Thoracic aorta (tissue), 2 donors: ENCODE measurements around the gene PLCB1. TPM values are rescaled to one million over a fixed set of nuclear protein-coding genes. Genes with fewer than 3 reads are reported as not detected.

Source experiments
- ATAC-seq: fragments of 150-250 bp; one replicate; pipeline ENCODE4 v1.8.0; 2017; ENCODE audit warnings: low read depth; ENCODE audit not compliant: insufficient number of reproducible peaks, low FRiP score
- DNase-seq: peaks from one replicate; pipeline ENCODE4 v3.0.0-alpha.2; 2020; ENCODE audit warnings: low spot score
- H3K27ac ChIP-seq, 2 donors: fragments of 200-600 bp; sonication (generic); 1 replicate in 1 of 2; 2 replicates in 1 of 2; pipeline ENCODE4 v1.5.1; 2016; ENCODE audit warnings: mild to moderate bottlenecking in 2 of 2, moderate library complexity in 2 of 2
- H3K27me3 ChIP-seq: fragments of 200-600 bp; sonication (generic); replicated peaks from 2 replicates; pipeline ENCODE4 v1.6.0; 2016; ENCODE audit warnings: mild to moderate bottlenecking; ENCODE audit not compliant: insufficient read depth
- H3K36me3 ChIP-seq: fragments of 200-600 bp; sonication (generic); one replicate; pipeline ENCODE4 v1.5.1; 2016
- H3K4me1 ChIP-seq, 2 donors: fragments of 200-600 bp; sonication (generic); 1 replicate in 1 of 2; 2 replicates in 1 of 2; pipeline versions ENCODE4 v1.5.1 to v1.6.0; 2016; ENCODE audit warnings: low read depth in 2 of 2, mild to moderate bottlenecking in 1 of 2; ENCODE audit not compliant: control insufficient read depth in 1 of 2
- H3K4me3 ChIP-seq: fragments of 200-600 bp; sonication (generic); 2 replicates; pipeline ENCODE4 v1.5.1; 2016; ENCODE audit warnings: mild to moderate bottlenecking
- H3K9me3 ChIP-seq: fragments of 200-600 bp; sonication (generic); 2 replicates; pipeline ENCODE4 v1.5.1; 2016
- total RNA-seq, 2 donors: library from RNA; depleted of rRNA; stranded (reverse); fragments of >200 nt; gene quantifications; one replicate each; pipeline versions ENCODE4 v1.1.0 to v1.2.3, GENCODE V29; 2016
- TF ChIP-seq, protein P1 (sequence below): fragments of 200-600 bp; sonication (generic); IDR thresholded peaks from one replicate; pipeline ENCODE4 v1.5.1; 2019; ENCODE audit warnings: antibody characterized with exemption

PLCB1 gene
- total RNA-seq, 2 donors from 2014 or later, result 10.8 to 16.3 TPM

DNA sequence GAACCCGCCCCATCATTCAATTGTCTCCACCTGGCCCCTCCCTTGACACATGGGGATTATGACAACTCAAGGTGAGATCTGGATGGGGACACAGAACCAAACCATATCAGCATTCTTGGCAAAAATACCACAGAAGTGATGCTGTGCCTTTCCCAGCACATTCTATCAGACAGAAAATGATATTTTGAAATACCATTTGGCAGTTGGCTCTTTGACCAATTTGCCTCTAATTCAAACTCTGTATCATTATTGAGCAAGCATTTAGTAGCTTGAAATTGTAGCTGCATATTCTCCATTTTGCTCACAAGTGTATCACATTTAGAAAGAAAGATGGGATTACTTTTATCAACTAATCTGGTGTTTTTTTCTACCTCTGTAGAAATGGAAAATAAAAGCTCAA lies 64.0 kb downstream of the PLCB1 start:
- H3K4me1 ChIP-seq, result no peaks in the 10 kb centered on the region
- H3K36me3 ChIP-seq, result no peaks in the 10 kb centered on the region
- no peak overlapping the region for H3K4me3 ChIP-seq
- no peak overlapping the region for H3K27ac ChIP-seq
- H3K27me3 ChIP-seq, result no peaks in the 10 kb centered on the region
- no peaks in the 10 kb centered on the region for H3K9me3 ChIP-seq
- TF ChIP-seq, protein P1, sequence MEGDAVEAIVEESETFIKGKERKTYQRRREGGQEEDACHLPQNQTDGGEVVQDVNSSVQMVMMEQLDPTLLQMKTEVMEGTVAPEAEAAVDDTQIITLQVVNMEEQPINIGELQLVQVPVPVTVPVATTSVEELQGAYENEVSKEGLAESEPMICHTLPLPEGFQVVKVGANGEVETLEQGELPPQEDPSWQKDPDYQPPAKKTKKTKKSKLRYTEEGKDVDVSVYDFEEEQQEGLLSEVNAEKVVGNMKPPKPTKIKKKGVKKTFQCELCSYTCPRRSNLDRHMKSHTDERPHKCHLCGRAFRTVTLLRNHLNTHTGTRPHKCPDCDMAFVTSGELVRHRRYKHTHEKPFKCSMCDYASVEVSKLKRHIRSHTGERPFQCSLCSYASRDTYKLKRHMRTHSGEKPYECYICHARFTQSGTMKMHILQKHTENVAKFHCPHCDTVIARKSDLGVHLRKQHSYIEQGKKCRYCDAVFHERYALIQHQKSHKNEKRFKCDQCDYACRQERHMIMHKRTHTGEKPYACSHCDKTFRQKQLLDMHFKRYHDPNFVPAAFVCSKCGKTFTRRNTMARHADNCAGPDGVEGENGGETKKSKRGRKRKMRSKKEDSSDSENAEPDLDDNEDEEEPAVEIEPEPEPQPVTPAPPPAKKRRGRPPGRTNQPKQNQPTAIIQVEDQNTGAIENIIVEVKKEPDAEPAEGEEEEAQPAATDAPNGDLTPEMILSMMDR, result no peak
- DNase-seq (no peak), ATAC-seq (no peak)

DNA sequence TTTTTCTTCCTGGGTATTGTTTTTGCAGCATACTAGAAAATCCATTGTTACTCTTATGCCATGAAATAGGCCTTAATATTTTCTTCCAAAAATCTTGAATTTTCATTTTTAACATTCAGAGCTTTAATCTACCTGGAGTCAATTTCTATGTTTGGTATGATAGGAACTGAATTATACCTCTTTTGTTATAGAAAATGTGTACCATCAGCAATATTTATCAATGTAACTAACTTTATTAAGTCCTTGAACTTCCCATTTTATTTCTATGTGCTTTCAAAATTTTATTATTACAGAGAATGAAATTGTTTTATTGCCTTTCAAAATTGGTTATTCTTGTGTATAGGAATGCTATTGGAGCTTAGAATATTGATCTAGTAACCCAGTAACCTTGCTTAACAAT lies 68.2 kb downstream of the PLCB1 start:
- no peak for DNase-seq
- no peaks in the 10 kb centered on the region for H3K36me3 ChIP-seq
- TF ChIP-seq, protein P1, result no peak
- no peaks in the 10 kb centered on the region for H3K9me3 ChIP-seq
- ATAC-seq, result no peak
- no peaks in the 10 kb centered on the region for H3K4me1 ChIP-seq
- no peak overlapping the region for H3K4me3 ChIP-seq
- H3K27me3 ChIP-seq, result no peaks in the 10 kb centered on the region
- no peak overlapping the region for H3K27ac ChIP-seq

DNA sequence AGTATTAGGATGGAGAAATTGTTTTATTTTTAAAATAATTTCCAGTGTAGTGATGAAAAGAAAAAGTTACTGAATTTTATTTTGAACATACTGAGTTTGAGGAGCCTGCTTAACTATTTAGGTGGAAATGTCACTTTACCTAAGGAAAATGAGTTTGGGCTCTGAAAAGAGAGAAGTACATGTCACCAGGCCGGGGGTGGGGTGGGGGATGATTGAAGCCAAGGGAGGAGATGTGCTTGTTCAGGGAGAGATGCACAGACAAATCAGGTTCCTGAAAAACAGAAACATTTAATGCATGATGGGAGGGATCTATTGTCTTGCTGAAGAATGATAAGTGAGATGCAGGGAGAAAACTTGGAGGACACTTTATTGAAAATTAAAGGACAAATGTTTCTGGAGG lies 71.3 kb downstream of the PLCB1 start:
- Histone ChIP-seq H3K27me3 (no peaks in the 10 kb centered on the region), H3K4me3 (no peak overlapping the region), H3K27ac (no peak overlapping the region), H3K4me1 (no peaks in the 10 kb centered on the region), H3K36me3 (no peaks in the 10 kb centered on the region), H3K9me3 (no peaks in the 10 kb centered on the region)
- ATAC-seq (no peak), DNase-seq (no peak)
- TF ChIP-seq, protein P1, result no peak

DNA sequence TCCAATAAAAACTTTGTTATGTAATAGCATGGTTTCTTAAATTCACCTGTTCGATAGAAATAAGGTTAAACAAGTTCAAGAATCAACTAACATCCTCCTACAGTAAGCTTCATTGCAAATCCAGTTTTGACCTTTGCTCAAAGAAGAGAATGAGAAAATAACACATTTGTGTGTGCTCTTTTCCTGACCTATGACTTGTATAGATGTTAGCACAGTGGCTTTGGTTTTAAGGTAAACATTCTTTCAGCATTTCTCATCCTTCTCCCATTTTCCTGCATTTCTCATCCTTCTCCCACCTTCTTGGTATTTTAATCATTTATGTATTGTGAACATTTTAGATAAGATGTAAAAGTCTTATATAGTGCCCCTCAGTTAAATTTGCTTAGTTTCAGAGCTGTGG lies 73.9 kb downstream of the PLCB1 start:
- ATAC-seq (no peak), DNase-seq (no peak)
- Histone ChIP-seq H3K4me1 (no peaks in the 10 kb centered on the region), H3K27me3 (no peaks in the 10 kb centered on the region), H3K4me3 (no peak overlapping the region), H3K9me3 (no peaks in the 10 kb centered on the region), H3K27ac (no peak overlapping the region), H3K36me3 (no peaks in the 10 kb centered on the region)
- TF ChIP-seq, protein P1, result no peak

DNA sequence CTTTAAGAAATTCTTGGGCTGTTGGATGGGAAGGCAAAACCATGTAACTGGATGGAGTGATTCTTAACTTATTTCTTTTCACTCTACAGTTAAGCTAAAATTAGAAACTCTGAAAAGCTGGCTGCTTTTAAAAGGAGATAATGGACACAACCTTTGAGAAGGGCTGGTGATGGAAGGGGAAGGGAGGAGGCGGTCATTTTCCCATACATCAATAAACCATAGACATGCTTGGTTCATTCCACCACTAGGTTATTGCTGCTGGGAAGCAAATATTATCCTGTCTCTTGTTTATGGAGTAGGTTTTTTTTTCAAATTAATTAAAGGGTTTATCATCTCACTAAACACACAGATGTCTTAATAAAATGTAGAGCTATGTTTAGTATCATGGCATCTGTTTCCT lies 76.2 kb downstream of the PLCB1 start:
- ATAC-seq (no peak), DNase-seq (no peak)
- Histone ChIP-seq H3K4me1 (no peaks in the 10 kb centered on the region), H3K36me3 (no peaks in the 10 kb centered on the region), H3K9me3 (no peaks in the 10 kb centered on the region), H3K27ac (no peak overlapping the region), H3K27me3 (no peaks in the 10 kb centered on the region), H3K4me3 (no peak overlapping the region)
- TF ChIP-seq, protein P1, result no peak
